ENCODE results near the gene ATG9A.
"Not testable (repeated sequence)": the region's sequence is repeated elsewhere in the genome, so short reads cannot be mapped to it uniquely, and the experiment has no call there.

Gene ATG9A

GRCh38 chr2:219207134-219207883 lies 22.1 kb downstream of the ATG9A start:
- DNase-seq (ENCODE audit: low spot score) = no peak
- TF ChIP-seq CTCF (IDR thresholded peaks at IDR 0.05; ENCODE audit: extremely low read depth, missing control alignments) = no peak

DNA sequence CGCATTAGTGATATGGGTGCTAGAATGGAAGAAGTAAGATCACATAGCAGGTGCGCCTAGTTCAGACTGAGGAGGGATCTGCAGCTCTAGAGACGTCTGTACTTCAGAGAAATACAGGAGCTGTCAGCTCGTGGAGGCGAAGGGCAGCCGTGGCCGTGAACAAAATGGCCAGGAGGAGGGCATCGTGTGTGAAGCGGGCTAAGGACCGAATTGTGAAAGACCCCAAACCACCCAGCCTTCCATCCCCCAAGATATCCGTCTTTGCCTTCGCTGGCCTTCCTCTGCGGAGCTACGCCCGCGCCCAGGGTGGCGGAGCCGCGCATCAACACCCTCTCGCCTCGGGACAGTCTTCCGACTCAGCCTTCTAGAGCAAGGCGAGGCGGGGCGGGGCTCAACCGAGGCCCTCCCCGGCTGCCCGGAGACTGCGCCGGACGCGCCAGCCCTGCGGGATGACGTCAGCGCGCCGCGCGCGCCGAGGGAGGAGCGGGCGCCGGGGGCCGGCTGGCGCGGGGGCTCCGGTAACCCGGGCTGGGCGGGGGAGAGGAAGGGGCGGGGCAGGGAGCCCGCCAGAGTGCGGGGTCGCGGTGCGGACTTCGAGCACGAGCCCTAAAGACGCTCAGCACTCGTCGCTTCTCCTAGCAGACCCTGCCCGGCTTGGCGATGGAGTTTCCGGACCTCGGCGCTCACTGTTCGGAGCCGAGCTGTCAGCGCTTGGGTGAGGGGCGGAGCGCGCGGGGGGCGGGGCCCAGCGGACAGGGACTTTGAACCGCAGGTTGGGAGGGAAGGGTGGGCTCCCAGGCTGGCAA lies 22.9 kb downstream of the ATG9A start, which contains the start of gene ZFAND2B:
Gene ZFAND2B (plus strand): TSS at position 455 of the 806 bp plus-strand sequence. CDS start 206 bp downstream, at position 661.
- DNase-seq (ENCODE audit: low spot score) = peak; percentile 100
- no peak for TF ChIP-seq CTCF (IDR thresholded peaks at IDR 0.05; ENCODE audit: extremely low read depth, missing control alignments)

- no peak for TF ChIP-seq CTCF (IDR thresholded peaks at IDR 0.05; ENCODE audit: extremely low read depth, missing control alignments)
- DNase-seq (ENCODE audit: low spot score) = no peak
Measured at GRCh38 chr2:219205981-219206327, 23.5 kb downstream of the ATG9A start.

DNA sequence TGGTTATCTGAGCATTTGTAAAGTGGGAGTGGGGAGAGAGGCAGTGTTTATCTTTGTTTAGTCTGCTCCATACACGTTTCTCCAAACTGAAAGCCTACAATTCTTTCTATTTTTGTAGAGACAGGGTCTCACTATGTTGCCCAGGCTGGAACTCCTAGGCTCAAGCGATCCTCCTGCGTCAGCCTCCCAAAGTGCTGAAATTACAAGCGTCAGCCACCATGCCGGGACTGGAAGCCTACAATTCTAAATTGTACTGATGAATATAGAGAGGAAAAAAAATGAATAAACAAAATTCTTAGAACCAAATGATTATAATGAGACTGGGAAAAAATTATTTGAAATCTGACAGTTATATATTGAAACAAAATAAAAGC lies 24.3 kb downstream of the ATG9A start:
- TF ChIP-seq CTCF (IDR thresholded peaks at IDR 0.05; ENCODE audit: extremely low read depth, missing control alignments) = no peak
- no peak for DNase-seq (ENCODE audit: low spot score)

DNA sequence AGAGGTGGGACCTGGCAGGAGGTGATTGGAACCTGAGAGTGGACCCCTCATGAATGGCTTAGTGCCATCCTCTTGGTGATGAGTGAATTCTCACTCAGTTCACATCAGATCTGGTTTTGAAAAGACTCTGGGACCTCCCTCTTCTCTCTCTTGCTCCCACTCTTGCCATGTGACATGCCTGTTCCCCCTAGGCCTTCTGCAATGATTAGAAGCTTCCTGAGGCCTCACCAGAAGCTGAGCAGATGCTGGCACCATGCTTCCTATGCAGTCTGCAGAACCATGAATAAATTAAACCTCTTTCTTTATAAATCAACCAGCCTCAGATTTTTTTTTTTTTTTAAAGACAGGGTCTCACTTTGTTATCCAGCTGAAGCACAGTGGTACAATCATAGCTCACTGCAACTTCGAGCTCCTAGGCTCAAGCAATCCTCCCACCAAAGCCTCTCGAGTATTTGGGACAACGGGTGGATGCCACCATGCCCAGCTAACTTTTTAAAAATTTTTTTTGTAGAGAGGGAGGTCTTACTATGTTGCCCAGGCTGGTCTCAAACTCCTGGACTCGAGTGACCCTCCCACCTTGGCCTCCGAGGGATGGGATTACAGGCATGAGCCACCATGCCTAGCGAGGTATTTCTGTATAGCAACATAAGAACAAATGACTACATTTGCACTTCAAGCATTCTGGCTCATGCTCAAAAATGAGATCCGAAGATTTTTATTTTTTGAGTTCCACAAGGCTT lies 24.8 kb downstream of the ATG9A start:
- DNase-seq (ENCODE audit: low spot score) = no peak
- TF ChIP-seq CTCF (IDR thresholded peaks at IDR 0.05; ENCODE audit: extremely low read depth, missing control alignments) = no peak

DNA sequence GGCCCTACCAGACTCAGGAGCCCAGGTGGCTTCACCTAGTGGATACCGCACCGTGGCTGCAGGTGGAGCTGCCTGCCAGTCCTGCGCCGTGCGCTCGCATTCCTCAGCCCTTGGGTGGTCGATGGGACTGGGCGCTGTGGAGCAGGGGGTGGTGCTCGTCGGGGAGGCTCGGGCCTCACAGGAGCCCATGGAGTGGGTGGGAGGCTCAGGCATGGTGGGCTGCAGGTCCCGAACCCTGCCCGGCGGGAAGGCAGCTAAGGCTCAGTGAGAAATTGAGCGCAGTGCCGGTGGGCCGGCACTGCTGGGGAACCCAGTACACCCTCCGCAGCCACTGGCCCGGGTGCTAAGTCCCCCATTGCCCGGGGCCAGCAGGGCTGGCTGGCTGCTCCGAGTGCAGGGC lies 28.1 kb downstream of the ATG9A start:
- not testable (repeated sequence) for DNase-seq (ENCODE audit: low spot score)

DNA sequence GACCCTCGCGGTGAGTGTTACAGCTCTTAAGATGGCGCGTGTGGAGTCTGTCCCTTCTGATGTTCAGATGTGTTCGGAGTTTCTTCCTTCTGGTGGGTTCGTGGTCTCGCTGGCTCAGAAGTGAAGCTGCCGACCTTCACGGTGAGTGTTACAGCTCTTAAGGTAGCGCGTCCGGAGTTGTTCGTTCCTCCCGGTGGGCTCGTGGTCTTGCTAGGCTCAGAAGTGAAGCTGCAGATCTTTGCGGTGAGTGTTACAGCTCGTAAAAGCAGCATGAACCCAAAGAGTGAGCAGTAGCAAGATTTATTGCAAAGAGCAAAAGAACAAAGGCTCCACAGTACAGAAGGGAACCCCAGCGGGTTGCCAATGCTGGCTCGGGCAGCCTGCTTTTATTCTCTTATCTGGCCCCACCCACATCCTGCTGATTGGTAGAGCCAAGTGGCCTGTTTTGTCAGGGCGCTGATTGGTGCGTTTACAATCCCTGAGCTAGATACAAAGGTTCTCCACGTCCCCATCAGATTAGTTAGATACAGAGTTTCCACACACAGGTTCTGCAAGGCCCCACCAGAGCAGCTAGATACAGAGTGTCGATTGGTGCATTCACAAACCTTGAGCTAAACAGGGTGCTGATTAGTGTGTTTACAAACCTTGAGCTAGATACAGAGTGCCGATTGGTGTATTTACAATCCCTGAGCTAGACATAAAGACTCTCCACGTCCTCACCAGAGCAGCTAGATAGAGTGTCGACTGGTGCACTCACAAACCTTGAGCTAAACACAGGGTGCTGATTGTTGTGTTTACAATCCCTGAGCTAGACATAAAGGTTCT lies 28.7 kb downstream of the ATG9A start:
- DNase-seq (ENCODE audit: low spot score) = not testable (repeated sequence)
